ENCODE data around the gene PLEKHA7.
"Not testable (repeated sequence)": the region's sequence is repeated elsewhere in the genome, so short reads cannot be mapped to it uniquely, and the experiment has no call there.

PLEKHA7 gene

GRCh38 chr11:16973338-16973964 lies 40.8 kb downstream of the PLEKHA7 start:
- no peak for DNase-seq

- peak; percentile 55 to 89 for DNase-seq
Observed at GRCh38 chr11:16969010-16969999, 44.9 kb downstream of the PLEKHA7 start.

- no peak for DNase-seq
Observed at GRCh38 chr11:16968196-16968595, 46.0 kb downstream of the PLEKHA7 start.

GRCh38 chr11:16966930-16967671 lies 47.1 kb downstream of the PLEKHA7 start:
- DNase-seq, result no peak

GRCh38 chr11:16964501-16964900 lies 49.7 kb downstream of the PLEKHA7 start:
- no peak for DNase-seq

- DNase-seq, result no peak
Observed at GRCh38 chr11:16963316-16963876, 50.8 kb downstream of the PLEKHA7 start.

- not testable (repeated sequence) for DNase-seq
Observed at GRCh38 chr11:16962589-16962988, 51.6 kb downstream of the PLEKHA7 start.

GRCh38 chr11:16962146-16962545 lies 52.1 kb downstream of the PLEKHA7 start:
- DNase-seq, result no peak

- DNase-seq, result no peak
Observed at GRCh38 chr11:16960250-16960649, 54.0 kb downstream of the PLEKHA7 start.

GRCh38 chr11:16959602-16960001 lies 54.6 kb downstream of the PLEKHA7 start:
- DNase-seq, result no peak

GRCh38 chr11:16958833-16959232 lies 55.4 kb downstream of the PLEKHA7 start:
- DNase-seq, result no peak

- DNase-seq, result no peak
Observed at GRCh38 chr11:16956538-16957153, 57.6 kb downstream of the PLEKHA7 start.

GRCh38 chr11:16953663-16954062 lies 60.6 kb downstream of the PLEKHA7 start:
- DNase-seq, result no peak

GRCh38 chr11:16946477-16947282 lies 67.5 kb downstream of the PLEKHA7 start:
- DNase-seq, result no peak

- peak in 1 of 2 experiments; percentile 67 for DNase-seq
Observed at GRCh38 chr11:16945671-16946469, 68.3 kb downstream of the PLEKHA7 start.

- no peak for DNase-seq
Observed at GRCh38 chr11:16942911-16943310, 71.3 kb downstream of the PLEKHA7 start.

- no peak for DNase-seq
Observed at GRCh38 chr11:16942342-16942741, 71.9 kb downstream of the PLEKHA7 start.

GRCh38 chr11:16941935-16942334 lies 72.3 kb downstream of the PLEKHA7 start:
- DNase-seq, result no peak

GRCh38 chr11:16938061-16938460 lies 76.2 kb downstream of the PLEKHA7 start:
- DNase-seq, result no peak

GRCh38 chr11:16936643-16937042 lies 77.6 kb downstream of the PLEKHA7 start:
- DNase-seq, result no peak
